Endothelial cell of umbilical vein (primary cell): ENCODE data around the gene SLC66A2. TPM values are rescaled to one million over a fixed set of nuclear protein-coding genes. Genes with fewer than 3 reads are reported as not detected.

Experiments used
- BruUV-seq: library from RNA; stranded (reverse); fragments of 400-500 nt; replicated peaks from 2 replicates; lab custom pipeline; 2021; lab: Mats Ljungman, UMichigan
- CTCF ChIA-PET: fragments of 300-600, 350-600 bp; sonication (Branson Sonifier 250); formaldehyde crosslinking; loops from one replicate; lab custom pipeline; 2021; ENCODE audit warnings: antibody characterized with exemption, inconsistent platforms; lab: Charles Lee
- POLR2A ChIA-PET: fragments of 300-600, 350-600 bp; sonication (Branson Sonifier 250); formaldehyde crosslinking; loops from one replicate; lab custom pipeline; 2021; ENCODE audit warnings: antibody characterized with exemption, inconsistent platforms; lab: Charles Lee
- DNase-seq: peaks from one replicate; pipeline ENCODE4 v3.0.0-alpha.2; 2011; ENCODE audit warnings: low read depth, low spot score
- FAIRE-seq: peaks from 2 replicates; lab custom pipeline; 2011; peaks lifted over from hg19 to GRCh38; lab: Jason Lieb, UNC
- H2AFZ ChIP-seq: 2 replicates; pipeline ENCODE4 v1.6.0; 2012; ENCODE audit warnings: low read depth, low read length, control low read depth, inconsistent platforms
- H3K27ac ChIP-seq: 2 replicates; pipeline ENCODE4 v1.5.1; 2011; ENCODE audit warnings: low read depth, mild to moderate bottlenecking, control low read depth, low read length, moderate library complexity; ENCODE audit not compliant: insufficient read depth
- H3K27me3 ChIP-seq, 2 experiments: 2 replicates each; pipeline versions ENCODE4 v1.6.0 to v1.6.1; 2011; ENCODE audit warnings: low read length in 2 of 2, mixed read lengths in 1 of 2; ENCODE audit not compliant: control insufficient read depth in 2 of 2, insufficient read depth in 2 of 2
- H3K36me3 ChIP-seq, 2 experiments: 2 replicates in 1 of 2; 3 replicates in 1 of 2; pipeline ENCODE4 v1.5.1; 2011; ENCODE audit warnings: low read length in 2 of 2, mild to moderate bottlenecking in 1 of 2, moderate library complexity in 1 of 2; ENCODE audit not compliant: control insufficient read depth in 2 of 2, insufficient read depth in 2 of 2; ENCODE audit errors: extremely low read depth in 1 of 2
- H3K4me1 ChIP-seq: 3 replicates; pipeline ENCODE4 v1.5.1; 2011; ENCODE audit warnings: mild to moderate bottlenecking, low read length; ENCODE audit not compliant: control insufficient read depth, insufficient read depth; ENCODE audit errors: extremely low read depth
- H3K4me2 ChIP-seq: 2 replicates; pipeline ENCODE4 v1.6.1; 2011; ENCODE audit warnings: low read length, control low read depth, mixed read lengths; ENCODE audit not compliant: insufficient read depth
- H3K4me3 ChIP-seq, 3 experiments: fragments of 200-600 bp in 1 of 3; sonication (generic), shearing (Covaris generic) in 1 of 3; replicated peaks in 1 of 3; 2 replicates each; pipeline ENCODE4 v1.5.1; 2011 to 2016; ENCODE audit warnings: control low read depth in 3 of 3, low read length in 3 of 3, mild to moderate bottlenecking in 2 of 3, inconsistent platforms in 1 of 3, low read depth in 1 of 3, moderate library complexity in 1 of 3; ENCODE audit not compliant: insufficient read depth in 1 of 3
- H3K79me2 ChIP-seq: 2 replicates; pipeline ENCODE4 v1.6.0; 2012; ENCODE audit warnings: low read length, inconsistent platforms; ENCODE audit not compliant: control insufficient read depth, insufficient read depth
- H3K9ac ChIP-seq: replicated peaks from 2 replicates; pipeline ENCODE3; 2011; ENCODE audit warnings: low read length, control low read depth; ENCODE audit not compliant: insufficient read depth; ENCODE audit errors: extremely low read depth
- H3K9me1 ChIP-seq: replicated peaks from 3 replicates; pipeline ENCODE4 v1.6.0; 2011; ENCODE audit warnings: mild to moderate bottlenecking, low read length; ENCODE audit not compliant: control insufficient read depth, insufficient read depth; ENCODE audit errors: extremely low read depth
- H3K9me3 ChIP-seq: replicated peaks from 2 replicates; pipeline ENCODE4 v1.5.1; 2012; ENCODE audit warnings: low read length, inconsistent platforms; ENCODE audit not compliant: control insufficient read depth, insufficient read depth
- H4K20me1 ChIP-seq: replicated peaks from 2 replicates; pipeline ENCODE3; 2011; ENCODE audit warnings: mild to moderate bottlenecking, low read length; ENCODE audit not compliant: control insufficient read depth, insufficient read depth; ENCODE audit errors: extremely low read depth
- FOS ChIP-seq: IDR thresholded peaks from 2 replicates; pipeline ENCODE4 v1.6.1; 2011; ENCODE audit warnings: mild to moderate bottlenecking, low read length, moderate library complexity, borderline replicate concordance; ENCODE audit not compliant: insufficient read depth
- GATA2 ChIP-seq: IDR thresholded peaks from 2 replicates; pipeline ENCODE4 v1.7.0; 2011; ENCODE audit warnings: low read depth, mild to moderate bottlenecking, moderate library complexity, mixed read lengths, low read length; ENCODE audit not compliant: insufficient read length, insufficient read depth
- JUN ChIP-seq: IDR thresholded peaks from 2 replicates; pipeline ENCODE4 v1.6.1; 2011; ENCODE audit warnings: borderline replicate concordance, low read depth; ENCODE audit not compliant: insufficient read length, insufficient read depth
- MYC ChIP-seq: IDR thresholded peaks from one replicate; pipeline ENCODE4 v1.6.1; 2011; ENCODE audit warnings: mild to moderate bottlenecking, low read depth, low read length
- POLR2A ChIP-seq: IDR thresholded peaks from 2 replicates; pipeline ENCODE4 v1.6.1; 2012; ENCODE audit warnings: low read depth, mild to moderate bottlenecking, control low read depth, low read length
- POLR2AphosphoS5 ChIP-seq: IDR thresholded peaks from 2 replicates; pipeline ENCODE4 v1.6.1; 2012; ENCODE audit warnings: low read depth, mild to moderate bottlenecking, control low read depth, low read length, moderate library complexity; ENCODE audit not compliant: insufficient read depth
- dilution Hi-C: fragments of 300-500 bp; cut with MboI; formaldehyde crosslinking; loops from one replicate; pipeline ENCODE4 v1.15.0; 2019; ENCODE audit warnings: low sequenced_read_pairs; ENCODE audit not compliant: extremely low pct_ligation_motif_present
- intact Hi-C: fragments of 100-400 bp; cut with micrococcal nuclease; formaldehyde crosslinking; loops from one replicate; pipeline ENCODE4 v1.10.0; 2022
- polyA plus RNA-seq, 4 experiments: library from polyadenylated mRNA; depleted of rRNA in 3 of 4; stranded (reverse) in 3 of 4; unstranded in 1 of 4; fragments of >200 nt; gene quantifications; 2 replicates each; pipeline versions ENCODE4 v1.2.1 to v1.2.3, GENCODE V29; 2011 to 2012; ENCODE audit warnings: missing spikeins in 1 of 4
- total RNA-seq: library from RNA; stranded (reverse); gene quantifications from 2 replicates; pipeline ENCODE4 v1.2.3, GENCODE V29; 2021
- TF ChIP-seq, protein P1 (sequence below), 2 donors: IDR thresholded peaks; 1 replicate in 1 of 2; 2 replicates in 1 of 2; pipeline ENCODE4 v1.5.1; 2011; ENCODE audit warnings: low read length in 2 of 2, mild to moderate bottlenecking in 2 of 2, moderate library complexity in 2 of 2, control low read depth in 1 of 2, inconsistent platforms in 1 of 2, low read depth in 1 of 2; ENCODE audit not compliant: insufficient read depth in 1 of 2; ENCODE audit errors: extremely low read depth in 1 of 2
- TF ChIP-seq, protein P2 (sequence below): IDR thresholded peaks from 2 replicates; pipeline ENCODE4 v1.6.1; 2011; ENCODE audit not compliant: insufficient read depth, insufficient read length

The SLC66A2 gene
- total and polyA plus RNA-seq, 2 donors (not counting 3 experiments of a cell fraction or from before 2014, with no cell fraction given): 32.5 to 37.1 TPM

DNA sequence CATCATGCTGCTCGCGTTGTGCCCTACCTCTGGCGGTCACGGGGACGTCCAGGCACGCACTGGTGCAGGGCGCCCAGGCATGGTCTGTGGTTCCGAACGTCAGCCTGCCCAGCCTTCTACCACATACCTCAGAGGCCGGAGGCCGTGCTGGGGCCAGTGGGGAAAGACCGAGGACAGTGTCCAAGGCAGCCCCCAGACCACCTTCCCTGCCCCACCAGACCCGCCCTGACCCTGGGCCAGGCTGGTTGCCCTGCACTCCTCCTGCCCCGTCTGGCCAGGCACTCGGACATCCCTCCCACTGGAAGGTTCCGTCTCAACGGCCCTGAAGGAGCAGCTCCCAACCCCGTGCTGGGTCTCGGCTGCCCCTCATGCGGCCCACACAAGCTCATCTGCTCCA, 32.8 kb downstream of the SLC66A2 start:
- no TSS peak for BruUV-seq
- TF ChIP-seq POLR2AphosphoS5 (no peak), GATA2 (no peak), JUN (no peak), POLR2A (no peak), FOS (no peak), MYC (no peak)
- TF ChIP-seq, protein P1, sequence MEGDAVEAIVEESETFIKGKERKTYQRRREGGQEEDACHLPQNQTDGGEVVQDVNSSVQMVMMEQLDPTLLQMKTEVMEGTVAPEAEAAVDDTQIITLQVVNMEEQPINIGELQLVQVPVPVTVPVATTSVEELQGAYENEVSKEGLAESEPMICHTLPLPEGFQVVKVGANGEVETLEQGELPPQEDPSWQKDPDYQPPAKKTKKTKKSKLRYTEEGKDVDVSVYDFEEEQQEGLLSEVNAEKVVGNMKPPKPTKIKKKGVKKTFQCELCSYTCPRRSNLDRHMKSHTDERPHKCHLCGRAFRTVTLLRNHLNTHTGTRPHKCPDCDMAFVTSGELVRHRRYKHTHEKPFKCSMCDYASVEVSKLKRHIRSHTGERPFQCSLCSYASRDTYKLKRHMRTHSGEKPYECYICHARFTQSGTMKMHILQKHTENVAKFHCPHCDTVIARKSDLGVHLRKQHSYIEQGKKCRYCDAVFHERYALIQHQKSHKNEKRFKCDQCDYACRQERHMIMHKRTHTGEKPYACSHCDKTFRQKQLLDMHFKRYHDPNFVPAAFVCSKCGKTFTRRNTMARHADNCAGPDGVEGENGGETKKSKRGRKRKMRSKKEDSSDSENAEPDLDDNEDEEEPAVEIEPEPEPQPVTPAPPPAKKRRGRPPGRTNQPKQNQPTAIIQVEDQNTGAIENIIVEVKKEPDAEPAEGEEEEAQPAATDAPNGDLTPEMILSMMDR (IDR thresholded peaks at IDR 0.05; ENCODE audit: extremely low read depth in 1 of 2, insufficient read depth in 1 of 2, low read depth in 1 of 2, low read length in 2 of 2): no peak
- TF ChIP-seq, protein P2, sequence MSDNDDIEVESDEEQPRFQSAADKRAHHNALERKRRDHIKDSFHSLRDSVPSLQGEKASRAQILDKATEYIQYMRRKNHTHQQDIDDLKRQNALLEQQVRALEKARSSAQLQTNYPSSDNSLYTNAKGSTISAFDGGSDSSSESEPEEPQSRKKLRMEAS: no peak

More for the DNA sequence above, 32.8 kb downstream of the SLC66A2 start:
- no peaks in the 10 kb centered on the region for H3K4me1 ChIP-seq
- ChIA-PET CTCF (no interaction called here), POLR2A (no interaction called here)
- H3K4me2 ChIP-seq: no peak overlapping the region
- no peak overlapping the region for H3K27ac ChIP-seq
- no peak overlapping the region for H3K4me3 ChIP-seq
- FAIRE-seq (no peak), DNase-seq (no peak)
- H3K79me2 ChIP-seq: no peaks in the 10 kb centered on the region
- H4K20me1 ChIP-seq: no peaks in the 10 kb centered on the region
- intact Hi-C loops (no loop called here), dilution Hi-C loops (no loop called here)
- no peaks in the 10 kb centered on the region for H3K9me3 ChIP-seq
- H2AFZ ChIP-seq: no peak overlapping the region
- no peak overlapping the region for H3K9ac ChIP-seq
- no peaks in the 10 kb centered on the region for H3K27me3 ChIP-seq
- peaks cover 0 to 7% of the 10 kb centered on the region in 2 experiments for H3K36me3 ChIP-seq
- H3K9me1 ChIP-seq: no peaks in the 10 kb centered on the region
